SK-N-MC (cell line): ENCODE results near the gene NRXN3.

Source experiments
- EZH2 ChIP-seq: fragments of 200-600 bp; sonication (generic); IDR thresholded peaks from one replicate; pipeline ENCODE4 v1.6.1; 2017; ENCODE audit warnings: antibody characterized with exemption
- FOXP2 ChIP-seq: optimal IDR thresholded peaks from 2 replicates; pipeline ENCODE3; 2011; ENCODE audit warnings: mild to moderate bottlenecking, moderate library complexity; ENCODE audit not compliant: insufficient read depth; ENCODE audit errors: extremely low read length, control extremely low read depth
- POLR2AphosphoS5 ChIP-seq: IDR thresholded peaks from 2 replicates; pipeline ENCODE4 v1.6.1; 2012; ENCODE audit warnings: mild to moderate bottlenecking, low read depth, low read length, borderline replicate concordance

DNA sequence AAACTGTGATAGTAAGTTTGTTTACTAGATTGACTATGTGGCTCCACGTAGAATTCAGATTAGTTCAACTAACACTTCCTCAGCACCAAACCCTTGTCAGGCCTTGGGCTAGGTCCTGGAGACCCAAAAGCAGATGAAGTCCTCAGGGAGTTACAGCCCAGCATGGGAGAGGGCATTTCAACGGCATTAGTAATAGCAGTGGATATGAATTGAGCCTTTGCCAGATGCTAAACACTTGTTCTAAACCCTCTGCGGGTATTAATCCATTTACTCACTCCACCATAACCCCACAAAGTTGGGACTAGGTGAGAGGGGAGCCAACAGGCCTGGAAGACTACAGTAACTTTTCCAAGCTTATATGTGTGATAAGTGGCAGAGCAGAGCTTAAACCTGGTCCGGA is 1326.5 kb downstream of the NRXN3 start:
- TF ChIP-seq EZH2 (no peak), POLR2AphosphoS5 (no peak), FOXP2 (no peak)
